ENCODE results near the gene RIPPLY1.

RIPPLY1 gene

GRCh38 chrX:106933538-106933961 lies 30.4 kb upstream of the RIPPLY1 start:
- no peak overlapping the region for H3K9ac ChIP-seq (ENCODE audit: low read length)

GRCh38 chrX:106932960-106933537 lies 29.9 kb upstream of the RIPPLY1 start:
- H3K27ac ChIP-seq (ENCODE audit: low read length), result no peak overlapping the region
- no peaks in the 10 kb centered on the region for H3K4me1 ChIP-seq (ENCODE audit: control insufficient read depth, low read depth, low read length)
- no peaks in the 10 kb centered on the region for H3K9me3 ChIP-seq (ENCODE audit: control insufficient read depth, low read depth, low read length)
- no peaks in the 10 kb centered on the region for H3K27me3 ChIP-seq (ENCODE audit: control insufficient read depth, insufficient read depth, low read length)
- H3K9ac ChIP-seq (ENCODE audit: low read length), result no peak overlapping the region
- no peaks in the 10 kb centered on the region for H3K36me3 ChIP-seq (ENCODE audit: control insufficient read depth, low read depth, low read length)
- H3K4me3 ChIP-seq (ENCODE audit: low read length), result no peak overlapping the region

More at GRCh38 chrX:106933538-106933961, 30.4 kb upstream of the RIPPLY1 start:
- Histone ChIP-seq H3K4me3 (ENCODE audit: low read length) (no peak overlapping the region), H3K9me3 (ENCODE audit: control insufficient read depth, low read depth, low read length) (no peaks in the 10 kb centered on the region), H3K27ac (ENCODE audit: low read length) (no peak overlapping the region), H3K4me1 (ENCODE audit: control insufficient read depth, low read depth, low read length) (no peaks in the 10 kb centered on the region), H3K36me3 (ENCODE audit: control insufficient read depth, low read depth, low read length) (no peaks in the 10 kb centered on the region), H3K27me3 (ENCODE audit: control insufficient read depth, insufficient read depth, low read length) (no peaks in the 10 kb centered on the region)

- Histone ChIP-seq H3K27ac (ENCODE audit: low read length) (no peak overlapping the region), H3K27me3 (ENCODE audit: control insufficient read depth, insufficient read depth, low read length) (no peaks in the 10 kb centered on the region), H3K9me3 (ENCODE audit: control insufficient read depth, low read depth, low read length) (no peaks in the 10 kb centered on the region), H3K4me1 (ENCODE audit: control insufficient read depth, low read depth, low read length) (no peaks in the 10 kb centered on the region), H3K9ac (ENCODE audit: low read length) (no peak overlapping the region), H3K4me3 (ENCODE audit: low read length) (no peak overlapping the region), H3K36me3 (ENCODE audit: control insufficient read depth, low read depth, low read length) (no peaks in the 10 kb centered on the region)
These were observed 29.4 kb upstream of the RIPPLY1 start for GRCh38 chrX:106932492-106932923.

DNA sequence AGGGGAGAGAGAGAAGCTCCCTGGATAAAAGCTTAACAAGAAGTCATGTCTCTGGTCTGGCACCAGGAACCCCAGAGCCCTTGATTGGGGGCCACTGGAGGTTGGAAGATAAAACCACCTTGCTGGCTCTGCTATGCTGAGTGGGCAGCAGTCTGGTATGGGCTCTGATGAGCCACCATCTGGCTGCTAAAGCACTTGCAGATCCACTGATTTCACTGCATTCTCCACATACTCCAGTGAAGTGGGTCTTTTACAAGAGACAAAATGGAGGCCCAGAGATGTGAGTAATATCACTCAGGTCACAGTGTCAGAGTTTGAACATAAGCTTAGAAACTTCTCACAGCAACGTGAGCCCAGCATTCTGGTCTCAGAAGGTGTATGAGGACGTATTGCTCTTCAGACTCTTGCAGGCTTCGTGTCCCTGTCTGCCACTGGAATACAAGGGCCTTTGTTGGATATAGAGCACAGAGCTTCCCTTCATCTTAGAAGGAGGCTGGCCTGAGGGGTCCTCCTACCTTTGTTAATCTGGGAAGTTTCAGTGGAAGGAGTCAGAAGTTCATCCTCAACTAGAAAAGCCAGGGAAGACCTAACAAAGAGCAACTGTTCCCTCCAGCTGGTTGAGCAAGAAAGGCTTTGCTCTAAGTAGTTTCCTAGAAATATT lies 28.8 kb upstream of the RIPPLY1 start:
- H3K9me3 ChIP-seq (ENCODE audit: control insufficient read depth, low read depth, low read length), result no peaks in the 10 kb centered on the region

GRCh38 chrX:106928227-106928626 lies 25.1 kb upstream of the RIPPLY1 start:
- Histone ChIP-seq H3K36me3 (ENCODE audit: control insufficient read depth, low read depth, low read length) (no peaks in the 10 kb centered on the region), H3K9me3 (ENCODE audit: control insufficient read depth, low read depth, low read length) (no peaks in the 10 kb centered on the region), H3K9ac (ENCODE audit: low read length) (no peak overlapping the region), H3K4me3 (ENCODE audit: low read length) (no peak overlapping the region), H3K4me1 (ENCODE audit: control insufficient read depth, low read depth, low read length) (no peaks in the 10 kb centered on the region), H3K27ac (ENCODE audit: low read length) (no peak overlapping the region), H3K27me3 (ENCODE audit: control insufficient read depth, insufficient read depth, low read length) (no peaks in the 10 kb centered on the region)

More for the DNA sequence above, 28.8 kb upstream of the RIPPLY1 start:
- Histone ChIP-seq H3K9ac (ENCODE audit: low read length) (no peak overlapping the region), H3K27me3 (ENCODE audit: control insufficient read depth, insufficient read depth, low read length) (no peaks in the 10 kb centered on the region), H3K4me1 (ENCODE audit: control insufficient read depth, low read depth, low read length) (no peaks in the 10 kb centered on the region), H3K27ac (ENCODE audit: low read length) (no peak overlapping the region), H3K4me3 (ENCODE audit: low read length) (no peak overlapping the region), H3K36me3 (ENCODE audit: control insufficient read depth, low read depth, low read length) (no peaks in the 10 kb centered on the region)

GRCh38 chrX:106927700-106928099 lies 24.6 kb upstream of the RIPPLY1 start:
- Histone ChIP-seq H3K27me3 (ENCODE audit: control insufficient read depth, insufficient read depth, low read length) (no peaks in the 10 kb centered on the region), H3K4me1 (ENCODE audit: control insufficient read depth, low read depth, low read length) (no peaks in the 10 kb centered on the region), H3K27ac (ENCODE audit: low read length) (no peak overlapping the region), H3K36me3 (ENCODE audit: control insufficient read depth, low read depth, low read length) (no peaks in the 10 kb centered on the region), H3K9me3 (ENCODE audit: control insufficient read depth, low read depth, low read length) (no peaks in the 10 kb centered on the region), H3K4me3 (ENCODE audit: low read length) (no peak overlapping the region), H3K9ac (ENCODE audit: low read length) (no peak overlapping the region)

GRCh38 chrX:106927023-106927422 lies 23.9 kb upstream of the RIPPLY1 start:
- no peaks in the 10 kb centered on the region for H3K4me1 ChIP-seq (ENCODE audit: control insufficient read depth, low read depth, low read length)
- H3K9ac ChIP-seq (ENCODE audit: low read length), result no peak overlapping the region
- H3K27me3 ChIP-seq (ENCODE audit: control insufficient read depth, insufficient read depth, low read length), result no peaks in the 10 kb centered on the region
- H3K9me3 ChIP-seq (ENCODE audit: control insufficient read depth, low read depth, low read length), result no peaks in the 10 kb centered on the region
- H3K27ac ChIP-seq (ENCODE audit: low read length), result no peak overlapping the region
- H3K4me3 ChIP-seq (ENCODE audit: low read length), result no peak overlapping the region
- H3K36me3 ChIP-seq (ENCODE audit: control insufficient read depth, low read depth, low read length), result no peaks in the 10 kb centered on the region

DNA sequence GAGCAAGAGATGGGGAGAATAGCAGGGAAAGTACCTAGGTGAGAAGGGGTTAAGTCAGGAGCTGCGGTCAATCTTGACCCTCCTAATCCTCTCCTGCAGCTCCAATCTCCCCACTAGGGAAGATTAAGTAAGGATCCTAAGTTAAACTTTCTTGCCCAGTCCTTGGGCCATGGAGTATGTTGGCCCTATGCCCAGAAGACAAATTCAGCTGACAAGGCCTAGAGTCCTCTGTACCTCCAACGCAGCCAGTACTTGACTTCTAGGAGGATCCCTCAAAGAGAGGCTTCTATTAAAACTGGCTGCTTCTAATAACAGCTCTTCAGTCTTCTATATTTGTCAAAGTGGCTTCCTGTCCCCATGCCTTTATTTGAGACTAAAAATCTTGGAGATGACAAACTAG lies 18.5 kb upstream of the RIPPLY1 start:
- Histone ChIP-seq H3K4me1 (ENCODE audit: control insufficient read depth, low read depth, low read length) (peaks cover 14% of the 10 kb centered on the region), H3K27ac (ENCODE audit: low read length) (no peak overlapping the region), H3K36me3 (ENCODE audit: control insufficient read depth, low read depth, low read length) (no peaks in the 10 kb centered on the region), H3K9me3 (ENCODE audit: control insufficient read depth, low read depth, low read length) (no peaks in the 10 kb centered on the region), H3K4me3 (ENCODE audit: low read length) (no peak overlapping the region), H3K27me3 (ENCODE audit: control insufficient read depth, insufficient read depth, low read length) (peaks cover 6% of the 10 kb centered on the region), H3K9ac (ENCODE audit: low read length) (no peak overlapping the region)

- Histone ChIP-seq H3K9me3 (ENCODE audit: control insufficient read depth, low read depth, low read length) (no peaks in the 10 kb centered on the region), H3K9ac (ENCODE audit: low read length) (no peak within 1 kb of the TSS), H3K36me3 (ENCODE audit: control insufficient read depth, low read depth, low read length) (no peaks in the 10 kb centered on the region), H3K27ac (ENCODE audit: low read length) (no peak within 1 kb of the TSS), H3K4me1 (ENCODE audit: control insufficient read depth, low read depth, low read length) (peaks cover 14% of the 10 kb centered on the region), H3K27me3 (ENCODE audit: control insufficient read depth, insufficient read depth, low read length) (peaks cover 6% of the 10 kb centered on the region), H3K4me3 (ENCODE audit: low read length) (no peak within 1 kb of the TSS)
These were observed 16.9 kb upstream of the RIPPLY1 start, which contains the start of gene CLDN2 for GRCh38 chrX:106919932-106920452. Gene CLDN2 (plus strand): TSS chrX:106920402. CDS start chrX:106928229, 7,827 bp downstream.

DNA sequence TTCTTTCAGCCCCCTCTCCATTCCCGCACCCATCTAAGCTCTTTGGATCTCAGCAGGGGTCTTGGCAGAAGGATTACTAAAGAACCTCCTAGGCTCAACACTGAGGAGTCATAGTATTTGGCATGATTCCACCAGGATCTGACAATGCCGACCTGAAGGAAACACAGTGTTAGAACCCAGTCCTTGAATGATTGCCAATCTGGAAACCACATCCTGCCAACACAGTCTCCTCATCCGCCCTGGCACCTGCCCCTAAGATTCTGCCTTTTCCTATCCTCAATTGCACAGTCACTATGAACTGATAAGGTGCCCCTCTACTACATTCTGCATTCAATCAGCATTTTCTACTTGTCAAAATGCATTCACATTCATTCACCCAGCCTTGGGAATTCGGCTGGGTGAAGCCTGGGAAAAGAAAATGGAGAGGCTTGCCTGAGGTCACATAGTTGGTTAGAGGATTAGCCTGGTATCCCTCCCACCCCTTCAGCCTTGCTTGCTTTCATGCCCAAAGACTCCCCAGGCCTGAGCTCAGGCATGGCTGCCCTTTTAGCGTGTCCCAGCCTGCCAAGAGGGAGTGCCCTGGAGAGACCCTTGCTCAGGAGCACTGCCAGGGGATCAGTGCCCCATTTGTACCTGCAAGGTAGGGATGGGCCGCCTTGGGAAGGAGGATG lies 14.8 kb upstream of the RIPPLY1 start:
- no peak overlapping the region for H3K9ac ChIP-seq (ENCODE audit: low read length)

DNA sequence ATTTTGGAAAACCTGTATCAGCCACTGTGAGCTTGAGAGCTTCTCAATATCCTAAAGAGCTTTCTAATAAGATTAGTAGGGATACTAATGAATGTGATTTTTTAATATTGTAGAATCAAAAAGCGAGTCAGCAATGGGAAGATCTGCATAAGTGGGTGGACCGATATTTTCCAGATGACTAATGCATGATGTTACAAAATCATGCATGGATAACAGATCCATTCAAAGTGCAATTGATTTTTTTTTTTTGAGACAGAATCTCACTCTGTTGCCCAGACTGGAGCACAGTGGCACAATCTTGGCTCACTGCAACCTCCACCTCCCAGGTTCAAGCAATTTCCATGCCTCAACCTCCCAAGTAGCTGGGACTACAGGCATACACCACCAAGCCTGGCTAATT lies 9.7 kb upstream of the RIPPLY1 start:
- no peaks in the 10 kb centered on the region for H3K36me3 ChIP-seq (ENCODE audit: control insufficient read depth, low read depth, low read length)
- no peak overlapping the region for H3K27ac ChIP-seq (ENCODE audit: low read length)
- H3K9me3 ChIP-seq (ENCODE audit: control insufficient read depth, low read depth, low read length), result no peaks in the 10 kb centered on the region
- no peak overlapping the region for H3K4me3 ChIP-seq (ENCODE audit: low read length)
- no peaks in the 10 kb centered on the region for H3K4me1 ChIP-seq (ENCODE audit: control insufficient read depth, low read depth, low read length)
- no peaks in the 10 kb centered on the region for H3K27me3 ChIP-seq (ENCODE audit: control insufficient read depth, insufficient read depth, low read length)
- no peak overlapping the region for H3K9ac ChIP-seq (ENCODE audit: low read length)

More for the DNA sequence above, 14.8 kb upstream of the RIPPLY1 start:
- H3K27me3 ChIP-seq (ENCODE audit: control insufficient read depth, insufficient read depth, low read length), result peaks cover 6% of the 10 kb centered on the region
- H3K4me1 ChIP-seq (ENCODE audit: control insufficient read depth, low read depth, low read length), result peaks cover 14% of the 10 kb centered on the region
- no peak overlapping the region for H3K27ac ChIP-seq (ENCODE audit: low read length)
- no peak overlapping the region for H3K4me3 ChIP-seq (ENCODE audit: low read length)
- no peaks in the 10 kb centered on the region for H3K36me3 ChIP-seq (ENCODE audit: control insufficient read depth, low read depth, low read length)
- H3K9me3 ChIP-seq (ENCODE audit: control insufficient read depth, low read depth, low read length), result no peaks in the 10 kb centered on the region
